Motor neuron (in vitro differentiated cells): ENCODE data around the gene MEX3D. TPM values are rescaled to one million over a fixed set of nuclear protein-coding genes. Genes with fewer than 3 reads are reported as not detected.
A peak's percentile ranks its signal among the peaks of the same experiment; 100 is the strongest.
"Not testable (repeated sequence)": the region's sequence is repeated elsewhere in the genome, so short reads cannot be mapped to it uniquely, and the experiment has no call there.

ENCODE experiments used
- ATAC-seq, 8 experiments: fragments of 200-7000 bp; cut with Tn5 transposase; replicated peaks in 6 of 8; 2 replicates each; pipeline ENCODE4 v1.8.0; 2021; ENCODE audit warnings: mild to moderate bottlenecking in 8 of 8, moderate library complexity in 8 of 8
- H3K27ac ChIP-seq, 2 donors: fragments of 250-450 bp; sonication (Bioruptor Pico); 2 replicates each; pipeline ENCODE4 v1.9.0; 2021; ENCODE audit warnings: antibody characterized with exemption in 2 of 2, mild to moderate bottlenecking in 2 of 2, moderate library complexity in 1 of 2
- H3K4me1 ChIP-seq, 2 donors: fragments of 250-450 bp; sonication (Bioruptor Pico); replicated peaks in 1 of 2; 2 replicates each; pipeline ENCODE4 v1.6.1; 2021; ENCODE audit warnings: antibody characterized with exemption in 2 of 2, mild to moderate bottlenecking in 2 of 2, moderate library complexity in 1 of 2
- H3K4me3 ChIP-seq, 5 donors: fragments of 250-450 bp; sonication (Bioruptor Pico); 2 replicates each; pipeline ENCODE4 v1.9.0; 2021; ENCODE audit warnings: antibody characterized with exemption in 5 of 5, mild to moderate bottlenecking in 5 of 5, moderate library complexity in 4 of 5
- WGBS, 10 experiments: fragments of 450-650 bp; shearing (Covaris generic); methylation state at CpG; one replicate each; pipeline ENCODE4 v1.0.0; 2022; 5-methylcytosine and 5-hydroxymethylcytosine counted together
- in situ Hi-C, 9 experiments: fragments of 400-800 bp; cut with MboI; loops; one replicate each; pipeline ENCODE4 v1.15.0; 2021; ENCODE audit warnings: low sequenced_read_pairs in 9 of 9, low pct_unique_long_range_greater_than_20kb in 2 of 9; ENCODE audit not compliant: unreplicated experiment in 9 of 9
- total RNA-seq, 8 experiments: library from RNA; unstranded; fragments of 300-600 nt; gene quantifications; 2 replicates each; pipeline versions ENCODE4 v1.2.3 to v1.2.4, GENCODE V29; 2022

The MEX3D gene
- total RNA-seq, 8 experiments from 2014 or later = 3.2 to 46.9 (median 18.1) TPM

DNA sequence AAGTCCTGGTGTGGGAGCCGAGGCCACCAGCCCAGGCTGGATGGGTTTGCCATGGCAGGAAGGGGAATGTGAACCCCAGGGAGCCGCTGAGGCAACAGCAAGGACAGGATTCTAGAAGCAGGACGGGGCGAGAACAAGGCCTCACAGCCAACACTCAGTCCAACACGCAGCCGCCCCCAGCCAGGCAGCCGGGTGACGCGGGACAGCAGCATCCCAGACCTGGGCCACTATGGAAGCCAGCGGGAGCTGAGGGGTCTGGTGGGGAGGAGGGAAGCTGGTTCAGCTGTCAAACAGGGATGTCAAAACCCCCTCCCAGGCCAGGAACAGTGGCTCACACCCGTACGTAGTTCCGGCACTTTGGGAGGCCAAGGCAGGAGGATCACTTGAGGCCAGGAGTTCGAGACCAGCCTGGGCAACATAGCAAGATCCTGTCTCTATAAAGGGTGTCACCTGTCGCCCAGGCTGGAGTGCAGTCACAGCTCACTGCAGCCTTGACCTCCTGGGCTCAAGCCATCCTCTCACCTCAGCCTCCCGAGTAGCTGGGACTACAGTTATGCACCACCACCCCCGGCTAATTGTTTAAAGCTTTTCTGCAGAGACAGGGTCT lies 6.8 kb downstream of the MEX3D start:
- in situ Hi-C loops = no loop called here
- Histone ChIP-seq H3K4me3 (no peak overlapping the region), H3K27ac (no peak overlapping the region), H3K4me1 (peaks cover 10 to 20% of the 10 kb centered on the region in 2 donors)
- WGBS, 10 experiments = 67 to 100% (median 73%) methylated on average over 1 to 2 of the region's 17 CpGs; no CpG with 5 or more reads in 7 of the 10 experiments
- ATAC-seq = no peak

DNA sequence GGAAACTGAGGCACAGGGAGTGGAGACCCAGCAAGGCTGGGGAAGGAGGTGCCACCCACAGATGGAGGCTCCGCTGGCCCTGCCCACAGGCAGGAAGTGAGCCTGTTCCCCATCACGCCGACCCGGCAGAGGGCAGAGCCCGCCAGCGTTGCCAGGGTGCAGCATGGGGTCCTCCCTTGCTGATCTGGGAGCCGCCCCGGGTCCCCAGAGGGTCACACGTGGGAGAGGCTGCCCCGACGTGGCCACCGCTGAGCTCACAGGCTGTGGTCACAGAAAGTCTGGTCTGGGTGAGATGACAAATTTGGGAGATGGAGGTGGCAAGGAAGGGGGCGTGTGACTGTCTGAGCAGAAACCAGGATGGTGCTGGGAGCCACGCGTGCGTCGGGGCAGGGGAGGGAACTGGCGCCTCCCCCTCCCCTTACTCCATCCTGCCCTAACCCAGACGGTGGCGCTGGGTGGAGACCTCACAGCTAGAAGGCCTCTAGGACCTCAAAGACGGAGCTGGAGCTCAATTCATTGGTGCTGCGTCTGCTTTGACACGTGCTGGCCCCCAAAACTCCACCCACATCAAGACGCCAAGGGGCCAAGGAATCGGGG lies 7.7 kb downstream of the MEX3D start:
- Histone ChIP-seq H3K4me3 (no peak overlapping the region), H3K4me1 (peaks cover 7 to 15% of the 10 kb centered on the region in 2 donors), H3K27ac (no peak overlapping the region)
- in situ Hi-C loops = no loop called here
- ATAC-seq = peak in 3 of 8 experiments; percentile 22 to 34 (median 26)
- 60 to 100% (median 89%) methylated on average over 1 to 9 of the region's 25 CpGs; no CpG with 5 or more reads in 6 of the 10 experiments for WGBS, 10 experiments

DNA sequence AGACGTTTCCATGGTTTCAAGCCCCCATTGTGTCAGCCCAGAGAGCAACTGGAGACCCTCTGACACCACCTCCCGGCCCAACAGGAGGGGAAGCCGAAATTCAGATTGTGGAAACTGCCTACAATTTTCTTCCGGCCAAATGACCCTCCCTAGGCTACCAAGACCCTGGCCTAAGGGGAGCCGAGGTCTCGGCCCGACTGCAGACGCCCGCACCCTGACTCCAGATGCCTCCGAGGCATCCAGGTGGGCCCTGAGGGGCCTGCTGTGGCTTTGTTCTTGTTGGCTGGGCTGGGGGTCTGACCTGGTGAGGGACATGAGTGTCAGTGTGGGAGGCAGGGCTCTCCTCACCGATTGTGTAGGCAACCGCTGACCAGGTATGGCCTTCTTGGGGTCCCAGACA lies 9.6 kb downstream of the MEX3D start:
- no peak overlapping the region for H3K27ac ChIP-seq
- no peak for ATAC-seq
- WGBS, 10 experiments = 17 to 90% (median 58%) methylated on average over 1 to 8 of the region's 12 CpGs; no CpG with 5 or more reads in 4 of the 10 experiments
- no peak overlapping the region for H3K4me3 ChIP-seq
- H3K4me1 ChIP-seq = peaks cover 2 to 11% of the 10 kb centered on the region in 2 donors
- in situ Hi-C loops = no loop called here

GRCh38 chr19:1556390-1557070 lies 11.6 kb downstream of the MEX3D start:
- peaks cover 2 to 11% of the 10 kb centered on the region in 2 donors for H3K4me1 ChIP-seq
- H3K4me3 ChIP-seq = no peak overlapping the region
- in situ Hi-C loops = no loop called here
- no peak overlapping the region for H3K27ac ChIP-seq
- 98% methylated on average over 9 to 10 of the region's 66 CpGs; no CpG with 5 or more reads in 8 of the 10 experiments for WGBS, 10 experiments
- peak in 2 of 8 experiments; percentile 2 to 14 for ATAC-seq

GRCh38 chr19:1555487-1556389 lies 12.4 kb downstream of the MEX3D start:
- H3K4me3 ChIP-seq = no peak overlapping the region
- peak in 2 of 8 experiments; percentile 11 to 15 for ATAC-seq
- WGBS, 10 experiments = 100% methylated on average over 1 to 3 of the region's 121 CpGs; no CpG with 5 or more reads in 8 of the 10 experiments
- no peak overlapping the region for H3K27ac ChIP-seq
- in situ Hi-C loops = no loop called here
- H3K4me1 ChIP-seq = peaks cover 2 to 6% of the 10 kb centered on the region in 2 donors

- in situ Hi-C loops = no loop called here
- no peak for ATAC-seq
- Histone ChIP-seq H3K27ac (no peak overlapping the region), H3K4me3 (no peak overlapping the region), H3K4me1 (peaks cover 2 to 5% of the 10 kb centered on the region in 2 donors)
- 83 to 100% (median 91%) methylated on average over 1 to 22 of the region's 24 CpGs; no CpG with 5 or more reads in 1 of the 10 experiments for WGBS, 10 experiments
These were observed 13.2 kb downstream of the MEX3D start for GRCh38 chr19:1554968-1555367.

DNA sequence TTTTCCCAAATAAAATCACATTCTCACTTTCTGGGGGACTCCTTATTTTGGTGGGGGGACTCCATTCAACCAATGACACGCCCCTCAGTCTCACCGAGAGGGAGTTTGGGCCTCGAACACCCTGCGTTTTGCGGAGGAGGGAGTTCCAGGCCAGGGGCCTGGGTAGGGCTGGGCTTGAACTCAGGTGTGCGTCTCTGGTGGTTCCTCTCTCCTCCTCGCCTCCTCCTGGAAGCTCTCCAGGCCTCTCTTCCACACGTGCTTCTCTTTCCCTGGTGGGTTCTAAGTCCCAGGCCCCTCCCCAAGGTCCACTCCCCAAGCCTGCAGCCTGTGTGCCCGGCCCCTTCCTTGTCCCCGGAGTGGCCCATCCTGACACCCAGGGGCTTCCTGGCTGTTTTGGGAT lies 14.7 kb downstream of the MEX3D start:
- ATAC-seq = no peak
- no peak overlapping the region for H3K27ac ChIP-seq
- in situ Hi-C loops = no loop called here
- WGBS, 10 experiments = 60 to 92% (median 78%) methylated on average over 1 to 5 of the region's 10 CpGs; no CpG with 5 or more reads in 4 of the 10 experiments
- peaks cover 0 to 2% of the 10 kb centered on the region in 2 donors for H3K4me1 ChIP-seq
- no peak overlapping the region for H3K4me3 ChIP-seq

- WGBS, 10 experiments = 27 to 100% (median 74%) methylated on average over 1 to 8 of the region's 17 CpGs; no CpG with 5 or more reads in 2 of the 10 experiments
- ATAC-seq = no peak
- Histone ChIP-seq H3K27ac (no peak overlapping the region), H3K4me1 (no peaks in the 10 kb centered on the region), H3K4me3 (no peak overlapping the region)
- in situ Hi-C loops = no loop called here
These were observed 16.8 kb downstream of the MEX3D start for GRCh38 chr19:1551068-1552040.

GRCh38 chr19:1549332-1549945 lies 18.7 kb downstream of the MEX3D start:
- Histone ChIP-seq H3K27ac (no peak overlapping the region), H3K4me1 (no peaks in the 10 kb centered on the region), H3K4me3 (no peak overlapping the region)
- in situ Hi-C loops = loop anchor here in 3 of 9 experiments (25.0 kb wide), 3 partner anchors 213 to 263 kb away; partner anchors contain the start of genes ATP8B3 (in 1 of the 3) and ONECUT3 (in 1 of the 3)
- WGBS, 10 experiments = no CpG with 5 or more reads among the region's 4 CpGs
- no peak for ATAC-seq

DNA sequence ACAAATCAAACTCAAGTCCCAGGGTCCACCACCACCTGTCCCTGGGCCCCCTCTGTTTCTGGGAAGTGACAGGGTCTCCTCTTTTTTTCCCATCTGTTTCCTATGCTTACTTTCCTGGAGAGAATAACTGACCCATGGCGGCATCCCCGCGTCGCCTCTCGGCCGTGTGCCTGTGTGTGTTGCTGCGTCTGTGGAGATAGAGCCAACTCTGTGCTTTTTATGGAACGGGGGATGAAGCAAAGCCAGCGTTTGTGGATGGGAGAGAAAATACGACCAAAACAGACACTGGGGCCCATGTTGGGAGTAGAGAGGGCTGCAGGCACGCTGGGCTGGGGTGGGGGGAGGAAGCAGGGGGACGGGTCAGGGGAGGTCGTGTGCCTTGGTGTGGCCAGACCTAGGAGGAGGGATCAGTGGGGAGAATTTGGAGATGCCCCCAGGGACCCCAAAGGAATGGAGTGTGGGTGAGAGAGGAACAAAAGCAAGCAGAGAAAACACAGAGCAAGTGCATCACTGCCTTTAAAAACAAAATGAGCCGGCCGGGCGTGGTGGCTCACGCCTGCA lies 27.7 kb downstream of the MEX3D start:
- ATAC-seq = no peak
- in situ Hi-C loops = loop anchor here in 3 of 9 experiments (25.0 kb wide), 3 partner anchors 222 to 272 kb away; partner anchors contain the start of genes ATP8B3 (in 1 of the 3) and ONECUT3 (in 1 of the 3)
- Histone ChIP-seq H3K4me3 (no peak overlapping the region), H3K27ac (no peak overlapping the region), H3K4me1 (no peaks in the 10 kb centered on the region)
- WGBS, 10 experiments = 0 to 60% methylated on average over 2 of the region's 17 CpGs; no CpG with 5 or more reads in 8 of the 10 experiments

GRCh38 chr19:1539749-1540148 lies 28.4 kb downstream of the MEX3D start:
- in situ Hi-C loops = loop anchor here in 3 of 9 experiments (25.0 kb wide), 3 partner anchors 223 to 273 kb away; partner anchors contain the start of genes ATP8B3 (in 1 of the 3) and ONECUT3 (in 1 of the 3)

More at GRCh38 chr19:1539749-1540148, 28.4 kb downstream of the MEX3D start:
- H3K4me3 ChIP-seq, ATAC-seq, H3K4me1 ChIP-seq, H3K27ac ChIP-seq: not testable (repeated sequence)
- 76 to 100% (median 100%) methylated on average over 1 to 8 of the region's 11 CpGs; no CpG with 5 or more reads in 1 of the 10 experiments for WGBS, 10 experiments
